Sigmoid colon (tissue), 4 donors: ENCODE data around the gene CASZ1.
A peak's percentile ranks its signal among the peaks of the same experiment; 100 is the strongest.

Source experiments
- EP300 ChIP-seq, 4 donors: sonication (generic); formaldehyde crosslinking; IDR thresholded peaks; one replicate each; pipeline ENCODE4 v1.6.1; 2017; ENCODE audit warnings: antibody characterized with exemption in 4 of 4
- POLR2A ChIP-seq, 2 donors: fragments of 450-650 bp; IDR thresholded peaks; one replicate each; pipeline ENCODE4 v1.6.1; 2016; ENCODE audit warnings: antibody characterized with exemption in 2 of 2, mild to moderate bottlenecking in 2 of 2, moderate library complexity in 2 of 2
- TF ChIP-seq, protein P1 (sequence below), 4 experiments: fragments of 450-650 bp in 3 of 4; fragments of 200-600 bp in 1 of 4; IDR thresholded peaks; one replicate each; pipeline ENCODE4 v1.5.1; 2016 to 2019; ENCODE audit warnings: antibody characterized with exemption in 4 of 4, mild to moderate bottlenecking in 3 of 4, moderate library complexity in 2 of 4

- TF ChIP-seq, protein P1, sequence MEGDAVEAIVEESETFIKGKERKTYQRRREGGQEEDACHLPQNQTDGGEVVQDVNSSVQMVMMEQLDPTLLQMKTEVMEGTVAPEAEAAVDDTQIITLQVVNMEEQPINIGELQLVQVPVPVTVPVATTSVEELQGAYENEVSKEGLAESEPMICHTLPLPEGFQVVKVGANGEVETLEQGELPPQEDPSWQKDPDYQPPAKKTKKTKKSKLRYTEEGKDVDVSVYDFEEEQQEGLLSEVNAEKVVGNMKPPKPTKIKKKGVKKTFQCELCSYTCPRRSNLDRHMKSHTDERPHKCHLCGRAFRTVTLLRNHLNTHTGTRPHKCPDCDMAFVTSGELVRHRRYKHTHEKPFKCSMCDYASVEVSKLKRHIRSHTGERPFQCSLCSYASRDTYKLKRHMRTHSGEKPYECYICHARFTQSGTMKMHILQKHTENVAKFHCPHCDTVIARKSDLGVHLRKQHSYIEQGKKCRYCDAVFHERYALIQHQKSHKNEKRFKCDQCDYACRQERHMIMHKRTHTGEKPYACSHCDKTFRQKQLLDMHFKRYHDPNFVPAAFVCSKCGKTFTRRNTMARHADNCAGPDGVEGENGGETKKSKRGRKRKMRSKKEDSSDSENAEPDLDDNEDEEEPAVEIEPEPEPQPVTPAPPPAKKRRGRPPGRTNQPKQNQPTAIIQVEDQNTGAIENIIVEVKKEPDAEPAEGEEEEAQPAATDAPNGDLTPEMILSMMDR (IDR thresholded peaks at IDR 0.05): no peak
- TF ChIP-seq EP300 (IDR thresholded peaks at IDR 0.05) (peak in 1 of 4 donors; percentile 47), POLR2A (IDR thresholded peaks at IDR 0.05) (no peak)
Measured at GRCh38 chr1:10724052-10724494, 72.4 kb downstream of the CASZ1 start.
